SK-N-SH (cell line): ENCODE measurements around the gene PLGRKT. TPM values are rescaled to one million over a fixed set of nuclear protein-coding genes. Genes with fewer than 3 reads are reported as not detected.
"Not testable (repeated sequence)": the region's sequence is repeated elsewhere in the genome, so short reads cannot be mapped to it uniquely, and the experiment has no call there.

Source experiments
- CTCF ChIA-PET: fragments of 300-600, 350-600 bp; formaldehyde crosslinking; extraction: SDS; loops from one replicate; lab custom pipeline; 2021; lab: Yijun Ruan, JAX
- POLR2A ChIA-PET: fragments of 350-600 bp; sonication (Branson Sonifier 250); formaldehyde crosslinking; extraction: SDS; loops from one replicate; lab custom pipeline; 2020; ENCODE audit warnings: antibody characterized with exemption, inconsistent platforms; lab: Yijun Ruan, JAX
- DNase-seq: peaks from one replicate; pipeline ENCODE4 v3.0.0; 2012
- H2AFZ ChIP-seq: fragments of 200-600 bp; sonication (generic); 2 replicates; pipeline ENCODE4 v1.8.1; 2016; ENCODE audit warnings: antibody characterized with exemption, mild to moderate bottlenecking, low read depth
- H3F3A ChIP-seq: fragments of 200-600 bp; sonication (generic); replicated peaks from 2 replicates; pipeline ENCODE3; 2016; ENCODE audit warnings: antibody characterized with exemption, mild to moderate bottlenecking; ENCODE audit not compliant: insufficient read depth
- H3K27ac ChIP-seq, 2 experiments: fragments of 200-500 bp in 1 of 2; fragments of 200-600 bp in 1 of 2; sonication (Bioruptor generic) in 1 of 2; sonication (generic), shearing (Covaris generic) in 1 of 2; 2 replicates each; pipeline versions ENCODE4 v1.5.1 to v1.6.1; 2014 to 2016; ENCODE audit warnings: low read depth in 2 of 2, inconsistent platforms in 1 of 2, low read length in 1 of 2, mild to moderate bottlenecking in 1 of 2, mixed read lengths in 1 of 2
- H3K27me3 ChIP-seq: fragments of 200-600 bp; sonication (generic), shearing (Covaris generic); 2 replicates; pipeline ENCODE4 v1.6.1; 2016; ENCODE audit warnings: mixed run types; ENCODE audit not compliant: insufficient read depth
- H3K36me3 ChIP-seq, 2 experiments: fragments of 200-500 bp in 1 of 2; fragments of 200-600 bp in 1 of 2; sonication (Bioruptor generic) in 1 of 2; sonication (generic) in 1 of 2; replicated peaks in 1 of 2; 2 replicates each; pipeline versions ENCODE3 to v1.5.1; 2014 to 2016; ENCODE audit warnings: low read length in 1 of 2, mild to moderate bottlenecking in 1 of 2; ENCODE audit not compliant: insufficient read depth in 2 of 2, control insufficient read depth in 1 of 2
- H3K4me1 ChIP-seq, 2 experiments: fragments of 200-500 bp in 1 of 2; fragments of 200-600 bp in 1 of 2; sonication (Bioruptor generic) in 1 of 2; sonication (generic), shearing (Covaris generic) in 1 of 2; 2 replicates each; pipeline versions ENCODE4 v1.5.1 to v1.6.1; 2014 to 2016; ENCODE audit warnings: low read depth in 1 of 2, low read length in 1 of 2, mixed run types in 1 of 2; ENCODE audit not compliant: insufficient read depth in 2 of 2, control insufficient read depth in 1 of 2
- H3K4me2 ChIP-seq: fragments of 200-600 bp; sonication (generic), shearing (Covaris generic); 2 replicates; pipeline ENCODE4 v1.6.1; 2017; ENCODE audit warnings: mixed run types
- H3K4me3 ChIP-seq, 2 experiments: fragments of 200-500 bp in 1 of 2; fragments of 200-600 bp in 1 of 2; sonication (Bioruptor generic) in 1 of 2; sonication (generic), shearing (Covaris generic) in 1 of 2; 2 replicates each; pipeline versions ENCODE4 v1.5.1 to v1.8.1; 2014 to 2016; ENCODE audit warnings: low read depth in 2 of 2, inconsistent platforms in 1 of 2, low read length in 1 of 2, mild to moderate bottlenecking in 1 of 2, mixed read lengths in 1 of 2, moderate library complexity in 1 of 2
- H3K79me2 ChIP-seq: fragments of 200-600 bp; sonication (generic); 2 replicates; pipeline ENCODE4 v1.8.1; 2017; ENCODE audit warnings: mild to moderate bottlenecking; ENCODE audit not compliant: insufficient read depth
- H3K9ac ChIP-seq: fragments of 200-600 bp; sonication (generic); 2 replicates; pipeline ENCODE4 v1.6.1; 2017; ENCODE audit warnings: mixed run types
- H3K9me2 ChIP-seq: fragments of 200-600 bp; sonication (generic); 2 replicates; pipeline ENCODE4 v1.6.1; 2017; ENCODE audit warnings: mixed run types
- H3K9me3 ChIP-seq: fragments of 200-600 bp; sonication (generic); 2 replicates; pipeline ENCODE4 v1.6.1; 2017; ENCODE audit warnings: mixed run types, mild to moderate bottlenecking, moderate library complexity
- H4K20me1 ChIP-seq: fragments of 200-600 bp; sonication (generic); 2 replicates; pipeline ENCODE4 v1.6.1; 2017; ENCODE audit warnings: mild to moderate bottlenecking, mixed run types; ENCODE audit not compliant: insufficient read depth
- EZH2phosphoT487 ChIP-seq: fragments of 200-600 bp; sonication (generic); IDR thresholded peaks from 2 replicates; pipeline ENCODE4 v1.6.1; 2017; ENCODE audit warnings: low read depth, mixed run types, mild to moderate bottlenecking, antibody characterized with exemption, moderate library complexity, borderline replicate concordance
- FOXJ3 ChIP-seq: sonication (generic); formaldehyde crosslinking; IDR thresholded peaks from 2 replicates; pipeline ENCODE4 v1.5.1; 2020; ENCODE audit warnings: mild to moderate bottlenecking, missing genetic modification reagents
- MAX ChIP-seq: IDR thresholded peaks from 2 replicates; pipeline ENCODE4 v1.4.0; 2012; ENCODE audit warnings: low read depth
- MEF2A ChIP-seq: IDR thresholded peaks from 2 replicates; pipeline ENCODE4 v1.4.0; 2012; ENCODE audit warnings: low read depth, borderline replicate concordance
- NFIC ChIP-seq: IDR thresholded peaks from 2 replicates; pipeline ENCODE4 v1.4.0; 2012; ENCODE audit warnings: borderline replicate concordance
- PBX3 ChIP-seq: IDR thresholded peaks from 2 replicates; pipeline ENCODE4; 2012
- RAD21 ChIP-seq: IDR thresholded peaks from 2 replicates; pipeline ENCODE4 v1.6.1; 2012; ENCODE audit warnings: mild to moderate bottlenecking, low read length
- RCOR1 ChIP-seq: fragments of 150-350 bp; IDR thresholded peaks from 2 replicates; pipeline ENCODE4 v1.6.1; 2017; ENCODE audit warnings: antibody characterized with exemption, low read length
- SIN3A ChIP-seq: IDR thresholded peaks from 2 replicates; pipeline ENCODE4 v1.6.1; 2012; ENCODE audit warnings: low read depth, mild to moderate bottlenecking, low read length, moderate library complexity, borderline replicate concordance
- SMC3 ChIP-seq: IDR thresholded peaks from 2 replicates; pipeline ENCODE4 v1.6.1; 2012; ENCODE audit warnings: low read depth, low read length, improper control_type of control experiment
- TAF1 ChIP-seq: IDR thresholded peaks from 2 replicates; pipeline ENCODE4 v1.6.1; 2012; ENCODE audit warnings: low read depth, mild to moderate bottlenecking, low read length, moderate library complexity, borderline replicate concordance
- TEAD4 ChIP-seq: IDR thresholded peaks from 2 replicates; pipeline ENCODE4 v1.4.0; 2012; ENCODE audit warnings: mild to moderate bottlenecking, borderline replicate concordance; ENCODE audit not compliant: insufficient read depth
- USF1 ChIP-seq: IDR thresholded peaks from 2 replicates; pipeline ENCODE4 v1.4.0; 2012; ENCODE audit warnings: low read depth, borderline replicate concordance
- WGBS: methylation state at CpG from one replicate; pipeline ENCODE4 v1.1.6; 2017; ENCODE audit warnings: low lambda C conversion rate; 5-methylcytosine and 5-hydroxymethylcytosine counted together
- polyA plus RNA-seq, 3 experiments: library from polyadenylated mRNA; depleted of rRNA; stranded (reverse); fragments of >200 nt; gene quantifications; 2 replicates each; pipeline ENCODE4 v1.2.3, GENCODE V29; 2012

PLGRKT gene
- polyA plus RNA-seq, 1 of the 3 experiments (the other 2 are of a cell fraction), result 11.4 TPM

GRCh38 chr9:5354184-5354583 lies 83.5 kb downstream of the PLGRKT start (continued):
- TF ChIP-seq TAF1, result no peak

- no peak overlapping the region for H3K9ac ChIP-seq
- TF ChIP-seq SMC3 (no peak), FOXJ3 (CRISPR knock-in tag) (no peak), NFIC (0 out of 2 replicates have a peak, but pooled peaks have one; percentile 23)
- TF ChIP-seq, all 33 proteins: peak for 1
- DNase-seq, result no peak
- Histone ChIP-seq H2AFZ (no peak overlapping the region), H3K27ac (no peak overlapping the region; a peak in 1 of 4 replicates), H3F3A (no peaks in the 10 kb centered on the region), H3K4me3 (no peak overlapping the region), H3K9me2 (no peaks in the 10 kb centered on the region), H3K9me3 (no peaks in the 10 kb centered on the region), H3K27me3 (no peaks in the 10 kb centered on the region), H3K36me3 (peaks cover 0 to 8% of the 10 kb centered on the region in 2 experiments), H3K4me1 (peaks cover 0 to 11% of the 10 kb centered on the region in 2 experiments; a peak in 2 of 4 replicates), H3K79me2 (no peaks in the 10 kb centered on the region), H4K20me1 (no peaks in the 10 kb centered on the region), H3K4me2 (no peak overlapping the region)
- 31% methylated on average over 1 of the region's 1 CpG for WGBS
- ChIA-PET CTCF (no interaction called here), POLR2A (no interaction called here)
Measured at GRCh38 chr9:5352637-5353248, 85.0 kb downstream of the PLGRKT start.

DNA sequence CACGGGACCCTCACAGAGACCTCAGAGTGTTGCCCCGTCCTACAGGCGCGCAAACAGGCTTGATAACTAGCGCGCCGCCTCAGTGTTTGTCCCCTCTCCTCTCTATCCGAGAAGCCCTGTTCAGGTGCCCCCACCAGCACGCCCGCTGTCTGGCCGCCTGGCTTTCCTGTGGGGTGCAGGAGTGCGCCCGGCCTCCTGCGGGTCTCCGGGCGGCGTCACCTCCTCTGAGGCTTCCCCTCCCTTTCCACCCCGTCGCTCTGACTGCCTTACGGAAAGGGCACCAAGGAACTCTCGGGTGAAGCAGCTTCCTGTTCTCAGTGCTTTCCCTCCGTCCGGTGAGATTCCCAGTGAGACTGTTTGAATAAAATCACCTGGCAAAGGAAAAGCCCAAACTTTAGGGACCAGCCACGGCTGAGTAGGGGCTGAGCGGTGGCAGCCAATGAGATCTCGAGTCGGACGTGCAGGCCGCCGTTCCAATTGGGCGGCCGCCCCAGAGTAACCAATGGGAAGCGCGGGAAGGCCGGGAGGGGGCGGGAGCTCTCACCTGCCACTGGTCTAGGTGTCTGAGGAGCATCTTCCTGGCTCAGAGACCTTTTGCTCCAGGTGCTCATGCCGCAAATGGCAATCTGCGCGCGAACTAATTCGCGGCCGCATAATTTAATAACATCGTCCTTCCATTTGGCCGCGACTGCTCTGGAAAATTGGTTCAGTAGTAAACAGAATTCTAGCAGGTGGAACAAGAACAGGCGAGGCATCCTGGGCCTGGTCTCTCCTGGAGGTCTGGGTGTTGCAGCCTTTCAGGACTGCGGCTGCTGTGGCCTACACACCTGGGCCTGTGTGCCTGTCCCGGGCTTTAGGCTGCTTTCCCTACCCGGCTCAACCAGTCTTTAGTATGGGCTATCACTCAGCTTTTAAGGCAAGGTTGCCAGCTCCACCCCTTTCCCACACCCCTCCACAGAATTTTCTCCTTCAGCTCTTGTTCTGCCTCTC lies 98.4 kb downstream of the PLGRKT start, which contains the start of gene RLN1:
TSS of gene RLN1 (minus strand) at position 885 of the 990 bp plus-strand sequence. CDS start at position 755, 130 bp downstream.
- H3K36me3 ChIP-seq, H3K4me1 ChIP-seq, H3K9me2 ChIP-seq, H3F3A ChIP-seq, H4K20me1 ChIP-seq, CTCF ChIA-PET, H3K27me3 ChIP-seq, H3K79me2 ChIP-seq, H3K9ac ChIP-seq, H3K9me3 ChIP-seq, POLR2A ChIA-PET, H3K27ac ChIP-seq: not testable (repeated sequence)
- DNase-seq, result peak; percentile 19
- H3K4me3 ChIP-seq, result peak within 1 kb of the TSS in 1 of 2 experiments; percentile 30; a peak in 3 of 4 replicates
- peak within 1 kb of the TSS; percentile 78 for H2AFZ ChIP-seq
- peak within 1 kb of the TSS; percentile 41; the same call in 1 of the 2 replicates for H3K4me2 ChIP-seq
- whole genome bisulfite sequencing, result 14% methylated on average over 1 of the region's 50 CpGs

DNA sequence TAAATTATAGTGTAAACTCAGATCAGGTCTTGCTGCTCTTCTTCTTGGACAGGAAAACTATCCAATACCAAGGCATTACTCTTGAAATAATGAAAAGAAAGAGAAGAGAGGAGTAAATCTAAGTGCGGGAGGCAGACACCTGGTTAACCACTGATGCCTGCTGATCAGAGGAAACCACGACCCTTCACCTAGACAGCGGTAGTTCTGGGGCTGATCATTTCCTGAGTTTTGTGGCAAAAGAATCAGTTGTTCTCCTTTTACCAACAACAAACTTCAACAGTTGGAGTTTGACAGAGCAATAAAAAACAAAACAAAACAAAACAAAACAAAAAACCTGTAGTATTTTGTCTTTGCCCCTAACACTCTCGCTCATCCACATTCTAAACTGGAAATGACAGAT lies 101.0 kb downstream of the PLGRKT start:
- H3K36me3 ChIP-seq, result no peaks in the 10 kb centered on the region
- CTCF ChIA-PET, result no interaction called here
- no peaks in the 10 kb centered on the region for H3K27me3 ChIP-seq
- H3K9me3 ChIP-seq, result no peaks in the 10 kb centered on the region
- no peaks in the 10 kb centered on the region for H3K79me2 ChIP-seq
- 89% methylated on average over 4 of the region's 4 CpGs for whole genome bisulfite sequencing
- H3K4me3 ChIP-seq, result no peak overlapping the region
- H3K27ac ChIP-seq, result no peak overlapping the region
- H3K4me1 ChIP-seq, result peaks cover 0 to 4% of the 10 kb centered on the region in 2 experiments; a peak in 1 of 4 replicates
- H3F3A ChIP-seq, result peaks cover 4% of the 10 kb centered on the region
- POLR2A ChIA-PET, result no interaction called here
- 0 out of 2 replicates have a peak, but pooled peaks cover 3% of the 10 kb centered on the region for H3K9me2 ChIP-seq
- no peak overlapping the region for H2AFZ ChIP-seq
- H3K4me2 ChIP-seq, result no peak overlapping the region
- no peak for DNase-seq
- no peaks in the 10 kb centered on the region for H4K20me1 ChIP-seq
- no peak overlapping the region for H3K9ac ChIP-seq
- TF ChIP-seq TAF1 (no peak), SMC3 (no peak), EZH2phosphoT487 (no peak), TEAD4 (no peak), SIN3A (no peak), MAX (no peak), USF1 (no peak), RAD21 (no peak), FOXJ3 (CRISPR knock-in tag) (no peak), RCOR1 (no peak), PBX3 (no peak), NFIC (no peak), MEF2A (no peak)
